H1 (cell line): Measurements from ENCODE around the gene ELP4.

ENCODE experiments used
- ATF2 ChIP-seq: IDR thresholded peaks from 2 replicates; pipeline ENCODE4 v1.6.1; 2012; ENCODE audit warnings: low read length, inconsistent platforms
- EZH2 ChIP-seq: fragments of 200-600 bp; sonication (generic); IDR thresholded peaks from 2 replicates; pipeline ENCODE4 v1.7.1; 2012; ENCODE audit warnings: low read depth, mild to moderate bottlenecking, moderate library complexity, low read length, inconsistent platforms; ENCODE audit not compliant: severe bottlenecking
- GABPA ChIP-seq: IDR thresholded peaks from 2 replicates; pipeline ENCODE4 v1.6.1; 2011; ENCODE audit warnings: mild to moderate bottlenecking, low read length, moderate library complexity, borderline replicate concordance; ENCODE audit not compliant: insufficient read depth
- MAX ChIP-seq: IDR thresholded peaks from 2 replicates; pipeline ENCODE4 v1.6.1; 2012; ENCODE audit warnings: inconsistent platforms
- POLR2AphosphoS5 ChIP-seq: IDR thresholded peaks from 2 replicates; pipeline ENCODE4 v1.6.1; 2011; ENCODE audit warnings: low read depth, low read length
- RXRA ChIP-seq: IDR thresholded peaks from 2 replicates; pipeline ENCODE4 v1.6.1; 2011; ENCODE audit warnings: low read depth, mild to moderate bottlenecking, low read length, moderate library complexity; ENCODE audit not compliant: insufficient read depth
- TCF12 ChIP-seq: IDR thresholded peaks from 2 replicates; pipeline ENCODE4 v1.6.1; 2011; ENCODE audit warnings: low read depth, mild to moderate bottlenecking, low read length
- USF2 ChIP-seq: IDR thresholded peaks from 2 replicates; pipeline ENCODE4 v1.6.1; 2011; ENCODE audit warnings: low read length, improper control_type of control experiment

- TF ChIP-seq GABPA: no peak
- TF ChIP-seq ATF2: no peak
- TF ChIP-seq POLR2AphosphoS5: no peak
- no peak for TF ChIP-seq USF2
- TF ChIP-seq TCF12: no peak
- no peak for TF ChIP-seq RXRA
- TF ChIP-seq EZH2: no peak
- no peak for TF ChIP-seq MAX
Observed at GRCh38 chr11:31535479-31535878, 25.9 kb downstream of the ELP4 start.
